Stimulated activated CD8-positive, alpha-beta memory T cell treated with anti-CD3 and anti-CD28 coated beads, Interleukin-4, amount 100 ng/mL, for 4 hours (primary cell): Measurements from ENCODE around the gene CLIC4.
"Not testable (repeated sequence)": the region's sequence is repeated elsewhere in the genome, so short reads cannot be mapped to it uniquely, and the experiment has no call there.

Experiments
- DNase-seq, 2 donors: peaks; one replicate each; pipeline ENCODE4 v3.0.0-alpha.2; 2020; ENCODE audit warnings: low read depth in 2 of 2, low spot score in 1 of 2

CLIC4 gene

GRCh38 chr1:24743404-24744211, 1.6 kb upstream of the CLIC4 start:
- DNase-seq, result no peak

GRCh38 chr1:24745711-24746413, 615 bp downstream of the CLIC4 start:
- no peak for DNase-seq

GRCh38 chr1:24748191-24749121, 3.2 kb downstream of the CLIC4 start:
- DNase-seq, result no peak

- DNase-seq, result no peak
Observed at GRCh38 chr1:24749252-24749651, 4.0 kb downstream of the CLIC4 start.

- no peak for DNase-seq
Observed at GRCh38 chr1:24749886-24750285, 4.6 kb downstream of the CLIC4 start.

GRCh38 chr1:24751833-24752232, 6.6 kb downstream of the CLIC4 start:
- DNase-seq, result no peak

GRCh38 chr1:24752305-24752704, 7.1 kb downstream of the CLIC4 start:
- DNase-seq, result no peak

- DNase-seq, result no peak
Observed at GRCh38 chr1:24754229-24754628, 9.0 kb downstream of the CLIC4 start.

GRCh38 chr1:24755323-24755722, 10.1 kb downstream of the CLIC4 start:
- not testable (repeated sequence) for DNase-seq

- no peak for DNase-seq
Observed at GRCh38 chr1:24756395-24756794, 11.1 kb downstream of the CLIC4 start.

- no peak for DNase-seq
Observed at GRCh38 chr1:24759492-24759891, 14.2 kb downstream of the CLIC4 start.

GRCh38 chr1:24761582-24761981, 16.3 kb downstream of the CLIC4 start:
- DNase-seq, result no peak

- DNase-seq, result no peak
Observed at GRCh38 chr1:24762133-24762676, 17.0 kb downstream of the CLIC4 start.

- DNase-seq, result no peak
Observed at GRCh38 chr1:24763671-24764070, 18.4 kb downstream of the CLIC4 start.

GRCh38 chr1:24764439-24764838, 19.2 kb downstream of the CLIC4 start:
- no peak for DNase-seq

- no peak for DNase-seq
Observed at GRCh38 chr1:24764848-24765247, 19.6 kb downstream of the CLIC4 start.

GRCh38 chr1:24765308-24765988, 20.2 kb downstream of the CLIC4 start:
- no peak for DNase-seq

GRCh38 chr1:24767351-24767750, 22.1 kb downstream of the CLIC4 start:
- no peak for DNase-seq

GRCh38 chr1:24768873-24769605, 23.8 kb downstream of the CLIC4 start:
- DNase-seq, result no peak
